Measurements from ENCODE around the gene XPO6. TPM values are rescaled to one million over a fixed set of nuclear protein-coding genes. Genes with fewer than 3 reads are reported as not detected.

XPO6 gene
- total and polyA plus RNA-seq, 2 of the 13 experiments (the other 11 are each of a cell fraction or from before 2014, with no cell fraction given) = 109 to 129 TPM

DNA sequence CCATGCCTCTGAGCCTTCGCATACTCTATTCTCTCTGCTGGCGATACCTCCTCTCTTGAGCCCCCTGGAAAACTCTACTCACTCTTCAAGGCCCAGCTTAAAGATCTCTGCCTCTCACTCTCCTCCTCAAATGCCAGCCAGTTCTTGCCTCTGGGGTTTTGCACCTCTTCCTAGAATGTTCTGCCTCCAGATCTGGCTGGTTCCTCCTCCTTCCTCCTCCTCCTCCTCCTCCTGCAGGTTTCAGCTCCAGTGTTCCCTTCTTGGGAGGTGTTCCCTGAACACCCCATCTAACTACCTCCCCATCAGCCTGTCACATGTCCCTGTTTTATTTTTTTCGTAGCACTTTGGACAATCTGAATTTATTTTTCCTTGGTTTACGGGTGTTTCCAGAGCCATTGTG, 45.5 kb upstream of the XPO6 start (continued):
- TF ChIP-seq, protein P1, sequence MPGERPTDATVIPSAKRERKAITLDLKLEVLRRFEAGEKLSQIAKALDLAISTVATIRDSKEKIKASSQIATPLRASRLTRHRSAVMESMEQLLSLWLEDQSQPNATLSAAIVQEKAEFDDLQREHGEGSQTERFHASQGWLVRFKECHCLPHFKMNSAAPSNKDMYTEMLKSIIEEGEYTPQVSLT (CRISPR knock-in tag; IDR thresholded peaks at IDR 0.05; ENCODE audit: borderline replicate concordance, low read depth) = no peak
- no peak for TF ChIP-seq ZKSCAN1 (IDR thresholded peaks at IDR 0.05; ENCODE audit: low read length)
- TF ChIP-seq, protein P2, sequence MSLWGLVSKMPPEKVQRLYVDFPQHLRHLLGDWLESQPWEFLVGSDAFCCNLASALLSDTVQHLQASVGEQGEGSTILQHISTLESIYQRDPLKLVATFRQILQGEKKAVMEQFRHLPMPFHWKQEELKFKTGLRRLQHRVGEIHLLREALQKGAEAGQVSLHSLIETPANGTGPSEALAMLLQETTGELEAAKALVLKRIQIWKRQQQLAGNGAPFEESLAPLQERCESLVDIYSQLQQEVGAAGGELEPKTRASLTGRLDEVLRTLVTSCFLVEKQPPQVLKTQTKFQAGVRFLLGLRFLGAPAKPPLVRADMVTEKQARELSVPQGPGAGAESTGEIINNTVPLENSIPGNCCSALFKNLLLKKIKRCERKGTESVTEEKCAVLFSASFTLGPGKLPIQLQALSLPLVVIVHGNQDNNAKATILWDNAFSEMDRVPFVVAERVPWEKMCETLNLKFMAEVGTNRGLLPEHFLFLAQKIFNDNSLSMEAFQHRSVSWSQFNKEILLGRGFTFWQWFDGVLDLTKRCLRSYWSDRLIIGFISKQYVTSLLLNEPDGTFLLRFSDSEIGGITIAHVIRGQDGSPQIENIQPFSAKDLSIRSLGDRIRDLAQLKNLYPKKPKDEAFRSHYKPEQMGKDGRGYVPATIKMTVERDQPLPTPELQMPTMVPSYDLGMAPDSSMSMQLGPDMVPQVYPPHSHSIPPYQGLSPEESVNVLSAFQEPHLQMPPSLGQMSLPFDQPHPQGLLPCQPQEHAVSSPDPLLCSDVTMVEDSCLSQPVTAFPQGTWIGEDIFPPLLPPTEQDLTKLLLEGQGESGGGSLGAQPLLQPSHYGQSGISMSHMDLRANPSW (CRISPR knock-in tag; IDR thresholded peaks at IDR 0.05; ENCODE audit: borderline replicate concordance) = no peak
- no peak for TF ChIP-seq CBX5 (CRISPR knock-in tag; IDR thresholded peaks at IDR 0.05; ENCODE audit: borderline replicate concordance)
- no peak for TF ChIP-seq BRD4 (CRISPR knock-in tag; IDR thresholded peaks at IDR 0.05)
- no peak for TF ChIP-seq AKAP8 (CRISPR knock-in tag; IDR thresholded peaks at IDR 0.05)
- TF ChIP-seq, protein P3, sequence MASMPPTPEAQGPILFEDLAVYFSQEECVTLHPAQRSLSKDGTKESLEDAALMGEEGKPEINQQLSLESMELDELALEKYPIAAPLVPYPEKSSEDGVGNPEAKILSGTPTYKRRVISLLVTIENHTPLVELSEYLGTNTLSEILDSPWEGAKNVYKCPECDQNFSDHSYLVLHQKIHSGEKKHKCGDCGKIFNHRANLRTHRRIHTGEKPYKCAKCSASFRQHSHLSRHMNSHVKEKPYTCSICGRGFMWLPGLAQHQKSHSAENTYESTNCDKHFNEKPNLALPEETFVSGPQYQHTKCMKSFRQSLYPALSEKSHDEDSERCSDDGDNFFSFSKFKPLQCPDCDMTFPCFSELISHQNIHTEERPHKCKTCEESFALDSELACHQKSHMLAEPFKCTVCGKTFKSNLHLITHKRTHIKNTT (CRISPR knock-in tag; IDR thresholded peaks at IDR 0.05) = no peak
- TF ChIP-seq, protein P4, sequence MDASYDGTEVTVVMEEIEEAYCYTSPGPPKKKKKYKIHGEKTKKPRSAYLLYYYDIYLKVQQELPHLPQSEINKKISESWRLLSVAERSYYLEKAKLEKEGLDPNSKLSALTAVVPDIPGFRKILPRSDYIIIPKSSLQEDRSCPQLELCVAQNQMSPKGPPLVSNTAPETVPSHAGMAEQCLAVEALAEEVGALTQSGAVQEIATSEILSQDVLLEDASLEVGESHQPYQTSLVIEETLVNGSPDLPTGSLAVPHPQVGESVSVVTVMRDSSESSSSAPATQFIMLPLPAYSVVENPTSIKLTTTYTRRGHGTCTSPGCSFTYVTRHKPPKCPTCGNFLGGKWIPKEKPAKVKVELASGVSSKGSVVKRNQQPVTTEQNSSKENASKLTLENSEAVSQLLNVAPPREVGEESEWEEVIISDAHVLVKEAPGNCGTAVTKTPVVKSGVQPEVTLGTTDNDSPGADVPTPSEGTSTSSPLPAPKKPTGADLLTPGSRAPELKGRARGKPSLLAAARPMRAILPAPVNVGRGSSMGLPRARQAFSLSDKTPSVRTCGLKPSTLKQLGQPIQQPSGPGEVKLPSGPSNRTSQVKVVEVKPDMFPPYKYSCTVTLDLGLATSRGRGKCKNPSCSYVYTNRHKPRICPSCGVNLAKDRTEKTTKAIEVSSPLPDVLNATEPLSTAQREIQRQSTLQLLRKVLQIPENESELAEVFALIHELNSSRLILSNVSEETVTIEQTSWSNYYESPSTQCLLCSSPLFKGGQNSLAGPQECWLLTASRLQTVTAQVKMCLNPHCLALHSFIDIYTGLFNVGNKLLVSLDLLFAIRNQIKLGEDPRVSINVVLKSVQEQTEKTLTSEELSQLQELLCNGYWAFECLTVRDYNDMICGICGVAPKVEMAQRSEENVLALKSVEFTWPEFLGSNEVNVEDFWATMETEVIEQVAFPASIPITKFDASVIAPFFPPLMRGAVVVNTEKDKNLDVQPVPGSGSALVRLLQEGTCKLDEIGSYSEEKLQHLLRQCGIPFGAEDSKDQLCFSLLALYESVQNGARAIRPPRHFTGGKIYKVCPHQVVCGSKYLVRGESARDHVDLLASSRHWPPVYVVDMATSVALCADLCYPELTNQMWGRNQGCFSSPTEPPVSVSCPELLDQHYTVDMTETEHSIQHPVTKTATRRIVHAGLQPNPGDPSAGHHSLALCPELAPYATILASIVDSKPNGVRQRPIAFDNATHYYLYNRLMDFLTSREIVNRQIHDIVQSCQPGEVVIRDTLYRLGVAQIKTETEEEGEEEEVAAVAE (CRISPR knock-in tag; IDR thresholded peaks at IDR 0.05; ENCODE audit: borderline replicate concordance) = no peak
